K562 (cell line): Measurements from ENCODE around the gene LY6G5B. TPM values are rescaled to one million over a fixed set of nuclear protein-coding genes. Genes with fewer than 3 reads are reported as not detected.
A peak's percentile ranks its signal among the peaks of the same experiment; 100 is the strongest.

Experiments
- CUX1 ChIP-seq: fragments of 200-800 bp; sonication (Bioruptor generic); IDR thresholded peaks from 2 replicates; pipeline ENCODE4 v1.6.1; 2016; ENCODE audit warnings: missing genetic modification characterization, missing compliant biosample characterization
- FOXJ2 ChIP-seq: fragments of 200-800 bp; sonication (Bioruptor generic); IDR thresholded peaks from 2 replicates; pipeline ENCODE4 v1.6.1; 2016; ENCODE audit warnings: missing genetic modification characterization, missing compliant biosample characterization
- MCM3 ChIP-seq: fragments of 450-650 bp; IDR thresholded peaks from 2 replicates; pipeline ENCODE4 v1.6.1; 2016
- MED1 ChIP-seq: sonication (generic); formaldehyde crosslinking; IDR thresholded peaks from 2 replicates; pipeline ENCODE4 v1.8.1; 2023; ENCODE audit warnings: missing genetic modification reagents, borderline replicate concordance
- NCOA1 ChIP-seq: fragments of 450-650 bp; IDR thresholded peaks from 2 replicates; pipeline ENCODE4 v1.6.1; 2016; ENCODE audit warnings: low read depth
- PREB ChIP-seq: sonication (generic); formaldehyde crosslinking; IDR thresholded peaks from 2 replicates; pipeline ENCODE4 v1.8.1; 2023; ENCODE audit warnings: mild to moderate bottlenecking, missing genetic modification reagents
- RBBP5 ChIP-seq: fragments of 200-600 bp; sonication (generic); IDR thresholded peaks from 2 replicates; pipeline ENCODE4 v1.6.1; 2012; ENCODE audit warnings: borderline replicate concordance, mild to moderate bottlenecking, low read length, control low read depth, inconsistent platforms; ENCODE audit not compliant: insufficient read depth, poor library complexity, severe bottlenecking
- RNF219 ChIP-seq: fragments of 250-450 bp; sonication (Bioruptor Pico); IDR thresholded peaks from 2 replicates; pipeline ENCODE4 v1.5.0; 2022; ENCODE audit warnings: mild to moderate bottlenecking
- TGIF2 ChIP-seq: sonication (generic); formaldehyde crosslinking; IDR thresholded peaks from 2 replicates; pipeline ENCODE4 v1.8.1; 2022; ENCODE audit warnings: mild to moderate bottlenecking, missing genetic modification reagents, moderate library complexity
- TSC22D4 ChIP-seq: fragments of 450-650 bp; IDR thresholded peaks from 2 replicates; pipeline ENCODE4 v1.6.1; 2016; ENCODE audit warnings: missing genetic modification characterization, missing biosample characterization, control low read depth
- ZBTB43 ChIP-seq: sonication (generic); formaldehyde crosslinking; IDR thresholded peaks from 2 replicates; pipeline ENCODE4 v1.8.0; 2023; ENCODE audit warnings: mild to moderate bottlenecking, missing genetic modification reagents
- ZNF212 ChIP-seq: fragments of 450-650 bp; formaldehyde crosslinking; IDR thresholded peaks from 2 replicates; pipeline ENCODE4 v1.4.0; 2020; ENCODE audit warnings: mild to moderate bottlenecking
- ZNF23 ChIP-seq: fragments of 250-450 bp; sonication (Bioruptor Pico); IDR thresholded peaks from 2 replicates; pipeline ENCODE4 v1.4.0; 2020; ENCODE audit warnings: mild to moderate bottlenecking
- ZNF644 ChIP-seq: fragments of 200-800 bp; sonication (Bioruptor generic); IDR thresholded peaks from 2 replicates; pipeline ENCODE4 v1.6.1; 2016; ENCODE audit warnings: low read depth, missing genetic modification characterization, missing compliant biosample characterization
- ZNF77 ChIP-seq: fragments of 250-450 bp; sonication (Bioruptor Pico); IDR thresholded peaks from 2 replicates; pipeline ENCODE4 v1.5.0; 2020
- polyA plus RNA-seq, 8 experiments: library from polyadenylated mRNA; depleted of rRNA in 4 of 8; stranded (reverse) in 5 of 8; unstranded in 3 of 8; fragments of >200 nt; fragmentation: Nextera tagmentation in 2 of 8; fragmentation: Illumina TruSeq in 1 of 8; extraction: Ambion mirVana in 2 of 8; extraction: Trizol in 1 of 8; gene quantifications; 2 replicates each; pipeline versions ENCODE4 v1.2.1 to v1.2.3, GENCODE V29; 2011 to 2014; ENCODE audit warnings: inconsistent platforms in 1 of 8, missing spikeins in 1 of 8
- total RNA-seq, 7 experiments: library from RNA; depleted of rRNA in 6 of 7; stranded (reverse); fragments of >200 nt in 6 of 7; fragmentation: Illumina TruSeq in 2 of 7; extraction: Trizol in 2 of 7; gene quantifications; 2 replicates each; pipeline versions ENCODE4 v1.2.1 to v1.2.3, GENCODE V29; 2011 to 2021; ENCODE audit warnings: low replicate concordance in 1 of 7

The LY6G5B gene
- total and polyA plus RNA-seq, 9 of the 15 experiments (the other 6 are each of a cell fraction or from before 2014, with no cell fraction given) = 6.0 to 27.0 (median 7.5) TPM

GRCh38 chr6:31663126-31663960, 6.4 kb upstream of the LY6G5B start (continued):
- TF ChIP-seq ZNF644 = no peak
- no peak for TF ChIP-seq ZNF77 (CRISPR knock-in tag)
- no peak for TF ChIP-seq ZNF212
- TF ChIP-seq TGIF2 (CRISPR knock-in tag) = no peak
- no peak for TF ChIP-seq NCOA1
- TF ChIP-seq TSC22D4 (tag) = no peak
- no peak for TF ChIP-seq MCM3
- no peak for TF ChIP-seq PREB (CRISPR knock-in tag)
- 0 out of 2 replicates have a peak, but pooled peaks have one; percentile 36 for TF ChIP-seq FOXJ2 (tag)
- TF ChIP-seq ZBTB43 (CRISPR knock-in tag) = no peak
- TF ChIP-seq MED1 = no peak
- TF ChIP-seq ZNF23 (CRISPR knock-in tag) = no peak
- no peak for TF ChIP-seq RBBP5
- TF ChIP-seq RNF219 (CRISPR knock-in tag) = no peak
- TF ChIP-seq CUX1 (CRISPR knock-in tag) = no peak
